Stomach (tissue), 4 donors: ENCODE measurements around the gene ANO7.

Experiments used
- CTCF ChIP-seq, 7 experiments: fragments of 450-650 bp in 4 of 7; fragments of 200-600 bp in 3 of 7; sonication (generic) in 3 of 7; IDR thresholded peaks; one replicate each; pipeline ENCODE4 v1.5.1; 2016 to 2019; ENCODE audit warnings: antibody characterized with exemption in 7 of 7, control low read depth in 2 of 7, mild to moderate bottlenecking in 1 of 7
- POLR2A ChIP-seq, 4 donors: fragments of 450-650 bp; IDR thresholded peaks; one replicate each; pipeline ENCODE4 v1.6.1; 2016; ENCODE audit warnings: antibody characterized with exemption in 4 of 4, control low read depth in 2 of 4, mild to moderate bottlenecking in 1 of 4, moderate library complexity in 1 of 4

GRCh38 chr2:241185961-241186360, 2.5 kb upstream of the ANO7 start:
- TF ChIP-seq CTCF (IDR thresholded peaks at IDR 0.05), result no peak
- no peak for TF ChIP-seq POLR2A (IDR thresholded peaks at IDR 0.05)
